PFSK-1 (cell line): ENCODE data around the gene RUNX3.

Experiments
- FOXP2 ChIP-seq: optimal IDR thresholded peaks from 2 replicates; pipeline ENCODE3; 2011; ENCODE audit warnings: borderline replicate concordance, control low read depth, inconsistent platforms; ENCODE audit not compliant: insufficient read depth; ENCODE audit errors: extremely low read length, extremely low read depth
- POLR2AphosphoS5 ChIP-seq: IDR thresholded peaks from 2 replicates; pipeline ENCODE4 v1.6.1; 2012; ENCODE audit warnings: low read depth, mild to moderate bottlenecking, control low read depth, low read length, moderate library complexity
- REST ChIP-seq, 2 experiments: IDR thresholded peaks; 2 replicates each; pipeline versions ENCODE4 v1.6.1 to v1.8.0; 2011 to 2012; ENCODE audit warnings: low read depth in 2 of 2, low read length in 2 of 2, control low read depth in 1 of 2, inconsistent platforms in 1 of 2, mild to moderate bottlenecking in 1 of 2, moderate library complexity in 1 of 2; ENCODE audit not compliant: insufficient read depth in 1 of 2
- SIN3A ChIP-seq: IDR thresholded peaks from 2 replicates; pipeline ENCODE4 v1.6.1; 2012; ENCODE audit warnings: mild to moderate bottlenecking, low read length, moderate library complexity, borderline replicate concordance; ENCODE audit not compliant: insufficient read depth
- TAF1 ChIP-seq: IDR thresholded peaks from 2 replicates; pipeline ENCODE4 v1.6.1; 2012; ENCODE audit warnings: low read length, control low read depth, borderline replicate concordance; ENCODE audit not compliant: insufficient read depth

RUNX3 gene

GRCh38 chr1:24931468-24932231 lies 1.6 kb upstream of the RUNX3 start:
- TF ChIP-seq SIN3A (no peak), TAF1 (no peak), FOXP2 (no peak), REST (IDR thresholded peaks at IDR 0.05; ENCODE audit: insufficient read depth in 1 of 2, low read depth in 2 of 2, low read length in 2 of 2) (no peak), POLR2AphosphoS5 (no peak)

GRCh38 chr1:24931146-24931467 lies 1.0 kb upstream of the RUNX3 start:
- TF ChIP-seq REST (IDR thresholded peaks at IDR 0.05; ENCODE audit: insufficient read depth in 1 of 2, low read depth in 2 of 2, low read length in 2 of 2) (no peak), SIN3A (no peak), TAF1 (no peak), POLR2AphosphoS5 (no peak), FOXP2 (no peak)

GRCh38 chr1:24929398-24930259 lies 447 bp downstream of the RUNX3 start:
- TF ChIP-seq POLR2AphosphoS5 (no peak), REST (IDR thresholded peaks at IDR 0.05; ENCODE audit: insufficient read depth in 1 of 2, low read depth in 2 of 2, low read length in 2 of 2) (no peak), TAF1 (no peak)

- TF ChIP-seq SIN3A, result no peak
- no peak for TF ChIP-seq REST (IDR thresholded peaks at IDR 0.05; ENCODE audit: insufficient read depth in 1 of 2, low read depth in 2 of 2, low read length in 2 of 2)
- TF ChIP-seq POLR2AphosphoS5, result no peak
- no peak for TF ChIP-seq TAF1
- no peak for TF ChIP-seq FOXP2
Measured at GRCh38 chr1:24928689-24929397, 1.2 kb downstream of the RUNX3 start.
